OCI-LY1 (cell line): ENCODE data around the gene GASK1A.

Source experiments
- CTCF ChIP-seq: fragments of 200-600 bp; sonication (generic), shearing (Covaris generic); IDR thresholded peaks from 2 replicates; pipeline ENCODE4 v1.5.1; 2017; ENCODE audit warnings: mild to moderate bottlenecking, antibody characterized with exemption, low read length, moderate library complexity, mixed read lengths
- EZH2 ChIP-seq: fragments of 200-600 bp; sonication (generic), shearing (Covaris generic); IDR thresholded peaks from 2 replicates; pipeline ENCODE4 v1.8.0; 2017; ENCODE audit warnings: borderline replicate concordance, mixed run types, mild to moderate bottlenecking, antibody characterized with exemption, low read length, moderate library complexity, mixed read lengths

- TF ChIP-seq CTCF, result no peak
- TF ChIP-seq EZH2, result no peak
Measured at GRCh38 chr3:42970976-42971772, 7.9 kb upstream of the GASK1A start.
